AG04450 (cell line): Measurements from ENCODE around the gene SND1. TPM values are rescaled to one million over a fixed set of nuclear protein-coding genes. Genes with fewer than 3 reads are reported as not detected.

Experiments used
- CTCF ChIA-PET: fragments of 300-600, 350-600 bp; formaldehyde crosslinking; extraction: SDS; loops from one replicate; lab custom pipeline; 2022; ENCODE audit warnings: antibody characterized with exemption, inconsistent platforms; lab: Charles Lee
- POLR2A ChIA-PET: fragments of 350-600 bp; formaldehyde crosslinking; extraction: SDS; loops from one replicate; lab custom pipeline; 2021; ENCODE audit warnings: antibody characterized with exemption, inconsistent platforms; lab: Yijun Ruan, JAX
- DNase-seq: peaks from one replicate; pipeline ENCODE4 v3.0.0-alpha.2; 2011; ENCODE audit warnings: low read depth, low spot score
- H3K27ac ChIP-seq: one replicate; pipeline ENCODE4 v1.5.1; 2012; ENCODE audit warnings: low read depth, low read length, control low read depth
- H3K27me3 ChIP-seq: one replicate; pipeline ENCODE4 v1.6.0; 2012; ENCODE audit warnings: low read length; ENCODE audit not compliant: control insufficient read depth, insufficient read depth
- H3K4me3 ChIP-seq: 2 replicates; pipeline ENCODE4 v1.5.1; 2011; ENCODE audit warnings: mild to moderate bottlenecking, low read depth, low read length, control low read depth
- H3K9me3 ChIP-seq: 2 replicates; pipeline ENCODE4 v1.5.1; 2012; ENCODE audit warnings: low read length; ENCODE audit not compliant: control insufficient read depth, insufficient read depth
- polyA plus RNA-seq: library from polyadenylated mRNA; depleted of rRNA; stranded (reverse); fragments of >200 nt; gene quantifications from 2 replicates; pipeline ENCODE4 v1.2.3, GENCODE V29; 2011
- TF ChIP-seq, protein P1 (sequence below): IDR thresholded peaks from 2 replicates; pipeline ENCODE4 v1.5.1; 2011; ENCODE audit warnings: low read depth, low read length, control low read depth, inconsistent platforms

Gene SND1
- polyA plus RNA-seq, 1 experiment = 247 TPM

DNA sequence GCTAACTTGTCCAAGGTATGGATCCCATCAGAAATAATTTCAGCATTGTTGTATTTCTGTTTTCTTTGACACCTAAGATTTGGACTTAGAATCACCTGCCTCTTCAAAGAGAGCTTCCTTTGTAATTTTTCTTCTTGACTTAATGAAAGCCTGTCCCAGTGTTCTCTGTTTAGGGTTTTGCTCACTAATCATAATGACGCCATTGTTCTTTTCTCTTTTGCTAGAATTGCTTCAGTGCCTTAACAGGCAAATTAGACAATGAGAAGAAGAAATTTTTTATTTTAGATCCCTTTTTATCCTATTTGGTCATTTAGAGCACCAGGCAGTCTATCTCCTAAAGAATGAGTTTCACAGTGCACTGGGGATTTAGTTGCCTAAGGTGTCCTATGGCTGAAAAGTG lies 128.5 kb downstream of the SND1 start:
- POLR2A ChIA-PET = no interaction called here

DNA sequence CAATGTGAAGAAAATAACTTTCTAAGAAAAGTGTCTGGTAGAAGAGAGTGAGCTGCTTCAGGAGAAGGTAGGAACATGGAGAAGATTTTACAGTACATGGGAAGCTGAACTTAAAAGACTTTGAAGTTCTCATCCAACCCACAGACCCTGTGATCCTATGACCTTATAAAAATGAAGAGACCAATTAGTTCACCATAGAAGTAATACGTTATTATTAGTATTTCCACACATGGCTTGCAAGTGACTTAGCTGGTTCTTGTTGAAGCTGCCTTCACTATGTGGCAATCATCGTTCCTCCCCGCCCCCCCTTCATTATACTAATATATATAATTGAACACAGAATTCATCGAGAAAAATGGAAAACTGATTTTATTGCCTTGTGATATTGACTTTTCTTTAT lies 129.1 kb downstream of the SND1 start:
- TF ChIP-seq, protein P1, sequence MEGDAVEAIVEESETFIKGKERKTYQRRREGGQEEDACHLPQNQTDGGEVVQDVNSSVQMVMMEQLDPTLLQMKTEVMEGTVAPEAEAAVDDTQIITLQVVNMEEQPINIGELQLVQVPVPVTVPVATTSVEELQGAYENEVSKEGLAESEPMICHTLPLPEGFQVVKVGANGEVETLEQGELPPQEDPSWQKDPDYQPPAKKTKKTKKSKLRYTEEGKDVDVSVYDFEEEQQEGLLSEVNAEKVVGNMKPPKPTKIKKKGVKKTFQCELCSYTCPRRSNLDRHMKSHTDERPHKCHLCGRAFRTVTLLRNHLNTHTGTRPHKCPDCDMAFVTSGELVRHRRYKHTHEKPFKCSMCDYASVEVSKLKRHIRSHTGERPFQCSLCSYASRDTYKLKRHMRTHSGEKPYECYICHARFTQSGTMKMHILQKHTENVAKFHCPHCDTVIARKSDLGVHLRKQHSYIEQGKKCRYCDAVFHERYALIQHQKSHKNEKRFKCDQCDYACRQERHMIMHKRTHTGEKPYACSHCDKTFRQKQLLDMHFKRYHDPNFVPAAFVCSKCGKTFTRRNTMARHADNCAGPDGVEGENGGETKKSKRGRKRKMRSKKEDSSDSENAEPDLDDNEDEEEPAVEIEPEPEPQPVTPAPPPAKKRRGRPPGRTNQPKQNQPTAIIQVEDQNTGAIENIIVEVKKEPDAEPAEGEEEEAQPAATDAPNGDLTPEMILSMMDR = no peak

More for the DNA sequence above, 128.5 kb downstream of the SND1 start:
- H3K9me3 ChIP-seq = no peaks in the 10 kb centered on the region
- TF ChIP-seq, protein P1 = no peak
- no peaks in the 10 kb centered on the region for H3K27me3 ChIP-seq
- no peak overlapping the region for H3K4me3 ChIP-seq
- DNase-seq = no peak
- CTCF ChIA-PET = no interaction called here
- no peak overlapping the region for H3K27ac ChIP-seq

DNA sequence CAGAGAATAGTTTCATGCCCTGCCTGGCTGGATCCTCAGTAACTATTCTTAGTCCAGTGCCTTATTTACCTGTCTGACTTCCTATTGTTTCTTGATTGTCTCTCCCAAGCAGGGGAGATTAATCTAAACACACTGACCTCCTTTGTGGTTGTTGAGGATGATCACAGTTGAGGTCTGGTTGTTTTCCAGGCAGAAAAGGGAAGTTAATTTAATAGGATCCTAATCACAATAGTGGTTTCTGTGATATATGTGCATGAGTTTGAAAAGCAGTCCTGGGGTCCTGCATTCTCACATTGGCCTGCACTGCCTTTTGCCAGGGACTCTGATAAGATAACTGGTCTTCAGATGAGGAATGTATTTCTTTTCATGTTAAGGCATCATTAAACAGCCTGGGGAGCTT lies 130.1 kb downstream of the SND1 start:
- H3K27me3 ChIP-seq = no peaks in the 10 kb centered on the region
- no peak overlapping the region for H3K4me3 ChIP-seq
- TF ChIP-seq, protein P1 = no peak
- ChIA-PET POLR2A (no interaction called here), CTCF (no interaction called here)
- no peak overlapping the region for H3K27ac ChIP-seq
- no peaks in the 10 kb centered on the region for H3K9me3 ChIP-seq
- DNase-seq = no peak

More for the DNA sequence above, 129.1 kb downstream of the SND1 start:
- ChIA-PET CTCF (no interaction called here), POLR2A (no interaction called here)
- no peak for DNase-seq
- Histone ChIP-seq H3K9me3 (no peaks in the 10 kb centered on the region), H3K27me3 (no peaks in the 10 kb centered on the region), H3K4me3 (no peak overlapping the region), H3K27ac (no peak overlapping the region)

DNA sequence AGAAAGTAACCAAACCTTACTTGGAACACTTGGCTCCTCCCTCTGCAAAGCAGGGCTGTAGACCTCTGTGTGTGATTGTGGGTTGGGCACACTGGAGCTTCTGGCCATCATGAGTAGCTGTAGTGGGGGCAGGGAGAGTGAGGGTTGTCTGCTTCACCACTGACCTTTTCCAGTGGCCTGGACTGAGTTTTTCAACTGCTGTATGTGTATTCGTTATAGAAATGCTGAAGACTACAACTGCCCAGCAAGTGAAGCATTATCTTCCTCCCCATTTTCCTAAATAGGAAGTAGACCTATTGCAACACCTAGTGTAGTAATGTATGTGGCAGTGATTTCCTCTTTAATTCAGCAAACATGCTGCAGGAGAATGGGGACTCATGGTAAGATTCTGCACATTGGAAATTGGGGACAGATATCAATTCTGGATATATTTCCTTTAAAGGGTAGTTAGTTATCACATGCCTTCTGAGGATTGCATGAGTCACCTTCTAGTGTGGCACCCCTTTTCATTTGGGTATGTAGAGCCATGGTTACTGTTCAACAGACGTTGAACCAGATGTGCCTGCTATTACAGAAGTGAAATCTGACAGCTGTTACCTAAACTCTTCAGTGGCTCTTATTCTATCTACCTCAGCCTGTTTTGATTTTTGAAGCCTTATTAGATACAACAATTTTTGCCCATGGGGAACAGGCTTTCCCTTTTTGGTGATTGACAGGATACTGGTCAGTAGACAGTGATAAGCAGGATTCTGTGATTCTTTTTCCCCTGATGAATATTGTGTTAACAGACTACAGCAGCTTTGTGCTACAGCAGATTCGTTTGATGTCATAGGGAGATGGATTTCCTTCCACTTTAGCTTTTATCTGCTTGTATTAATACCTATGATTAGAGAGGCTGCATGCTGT lies 130.9 kb downstream of the SND1 start:
- Histone ChIP-seq H3K27ac (no peak overlapping the region), H3K9me3 (no peaks in the 10 kb centered on the region), H3K4me3 (no peak overlapping the region), H3K27me3 (no peaks in the 10 kb centered on the region)
- TF ChIP-seq, protein P1 = no peak
- POLR2A ChIA-PET = no interaction called here
- no peak for DNase-seq
- CTCF ChIA-PET = no interaction called here

DNA sequence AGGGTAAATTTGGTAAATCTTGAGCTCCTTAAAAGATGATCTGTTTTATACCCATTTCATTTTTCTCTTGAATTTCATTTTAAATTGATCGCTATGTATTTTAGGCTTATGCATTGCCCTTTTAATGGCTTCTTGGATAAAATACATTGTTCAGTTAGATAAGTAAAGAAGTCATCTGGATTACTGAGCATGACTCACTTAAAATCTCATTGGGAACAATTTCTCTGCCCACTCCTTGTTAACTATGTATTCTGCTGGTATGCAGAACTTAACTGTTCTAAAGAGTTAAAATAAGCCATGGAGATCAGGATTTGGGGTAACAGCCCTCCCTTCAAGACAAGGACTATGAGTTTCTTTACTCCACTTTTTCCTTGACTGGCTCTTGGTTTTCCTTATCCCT lies 134.2 kb downstream of the SND1 start:
- TF ChIP-seq, protein P1 = no peak
- CTCF ChIA-PET = no interaction called here
- H3K9me3 ChIP-seq = no peaks in the 10 kb centered on the region
- no peak for DNase-seq
- H3K27me3 ChIP-seq = no peaks in the 10 kb centered on the region
- H3K4me3 ChIP-seq = no peak overlapping the region
- H3K27ac ChIP-seq = no peak overlapping the region
- POLR2A ChIA-PET = no interaction called here
